OCI-LY7 (cell line): ENCODE data around the gene SMOC1.

Experiments used
- EZH2phosphoT487 ChIP-seq: fragments of 200-600 bp; sonication (generic); IDR thresholded peaks from 2 replicates; pipeline ENCODE4 v1.6.1; 2018; ENCODE audit warnings: low read depth, borderline replicate concordance, mild to moderate bottlenecking, mixed run types, antibody characterized with exemption, low read length, moderate library complexity, mixed read lengths
- TF ChIP-seq, protein P1 (sequence below): fragments of 200-600 bp; sonication (generic); conservative IDR thresholded peaks from 2 replicates; pipeline ENCODE4 v1.5.1; 2014; ENCODE audit warnings: mild to moderate bottlenecking, antibody characterized with exemption, low read length, moderate library complexity, mixed read lengths

GRCh38 chr14:69917287-69917686 is 38.1 kb downstream of the SMOC1 start:
- TF ChIP-seq EZH2phosphoT487 = no peak
- TF ChIP-seq, protein P1, sequence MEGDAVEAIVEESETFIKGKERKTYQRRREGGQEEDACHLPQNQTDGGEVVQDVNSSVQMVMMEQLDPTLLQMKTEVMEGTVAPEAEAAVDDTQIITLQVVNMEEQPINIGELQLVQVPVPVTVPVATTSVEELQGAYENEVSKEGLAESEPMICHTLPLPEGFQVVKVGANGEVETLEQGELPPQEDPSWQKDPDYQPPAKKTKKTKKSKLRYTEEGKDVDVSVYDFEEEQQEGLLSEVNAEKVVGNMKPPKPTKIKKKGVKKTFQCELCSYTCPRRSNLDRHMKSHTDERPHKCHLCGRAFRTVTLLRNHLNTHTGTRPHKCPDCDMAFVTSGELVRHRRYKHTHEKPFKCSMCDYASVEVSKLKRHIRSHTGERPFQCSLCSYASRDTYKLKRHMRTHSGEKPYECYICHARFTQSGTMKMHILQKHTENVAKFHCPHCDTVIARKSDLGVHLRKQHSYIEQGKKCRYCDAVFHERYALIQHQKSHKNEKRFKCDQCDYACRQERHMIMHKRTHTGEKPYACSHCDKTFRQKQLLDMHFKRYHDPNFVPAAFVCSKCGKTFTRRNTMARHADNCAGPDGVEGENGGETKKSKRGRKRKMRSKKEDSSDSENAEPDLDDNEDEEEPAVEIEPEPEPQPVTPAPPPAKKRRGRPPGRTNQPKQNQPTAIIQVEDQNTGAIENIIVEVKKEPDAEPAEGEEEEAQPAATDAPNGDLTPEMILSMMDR = no peak
